Activated B cell treated with CpG ODN at 0.5 μM for 24 hours (primary cell): ENCODE measurements around the gene HOXB3. TPM values are rescaled to one million over a fixed set of nuclear protein-coding genes. Genes with fewer than 3 reads are reported as not detected.

Experiments
- ATAC-seq: fragments of 200-7000 bp; cut with Tn5 transposase; one replicate; pipeline ENCODE4 v1.10.0; 2021; ENCODE audit warnings: low read depth, mild to moderate bottlenecking, moderate library complexity
- CTCF ChIA-PET: fragments of 350-600 bp; sonication (Branson Sonifier 250); formaldehyde crosslinking; loops from one replicate; lab custom pipeline; 2021; ENCODE audit warnings: antibody characterized with exemption; lab: Charles Lee
- POLR2A ChIA-PET: fragments of 350-600 bp; sonication (Branson Sonifier 250); formaldehyde crosslinking; loops from one replicate; lab custom pipeline; 2021; ENCODE audit warnings: antibody characterized with exemption; lab: Charles Lee
- DNase-seq: peaks from one replicate; pipeline ENCODE4 v3.0.0; 2022
- H3K27ac Mint-ChIP-seq: one replicate; pipeline ENCODE4 v1.8.0; 2020; ENCODE audit warnings: mixed read lengths
- H3K27me3 Mint-ChIP-seq: one replicate; pipeline ENCODE4 v1.8.0; 2021; ENCODE audit warnings: mixed read lengths
- H3K36me3 Mint-ChIP-seq: one replicate; pipeline ENCODE4 v1.8.0; 2021; ENCODE audit warnings: low read depth, mixed read lengths
- H3K4me1 Mint-ChIP-seq: one replicate; pipeline ENCODE4 v1.8.0; 2021; ENCODE audit warnings: mixed read lengths
- H3K4me3 Mint-ChIP-seq: one replicate; pipeline ENCODE4 v1.8.0; 2020; ENCODE audit warnings: mild to moderate bottlenecking, mixed read lengths
- H3K9me3 Mint-ChIP-seq: one replicate; pipeline ENCODE4 v1.8.0; 2020; ENCODE audit warnings: mixed read lengths
- CTCF ChIP-seq: fragments of 200-600 bp; IDR thresholded peaks from one replicate; pipeline ENCODE4 v1.8.0; 2022; ENCODE audit warnings: antibody characterized with exemption, mild to moderate bottlenecking
- intact Hi-C: fragments of 100-400 bp; cut with micrococcal nuclease; formaldehyde crosslinking; loops from one replicate; pipeline ENCODE4 v1.15.1; 2024
- total RNA-seq: library from RNA; stranded (reverse); gene quantifications from 2 replicates; pipeline ENCODE4 v1.2.3, GENCODE V29; 2022

Gene HOXB3
- total RNA-seq, 1 donor from 2014 or later, result 2.6 TPM

- no peak for DNase-seq
- POLR2A ChIA-PET, result interaction anchor here (0.5 kb wide), 1 partner anchor 34 kb away, joined by 3 read pairs; no protein-coding TSS in a partner anchor
- Mint-ChIP-seq H3K36me3 (no peaks in the 10 kb centered on the region), H3K27me3 (peaks cover 28% of the 10 kb centered on the region), H3K27ac (no peak overlapping the region), H3K4me1 (no peaks in the 10 kb centered on the region), H3K9me3 (no peaks in the 10 kb centered on the region), H3K4me3 (no peak overlapping the region)
- TF ChIP-seq CTCF, result no peak
- CTCF ChIA-PET, result interaction anchor here (0.5 to 1.7 kb wide), 3 partner anchors 92 to 909 kb away, joined by 3 to 5 read pairs (median 3); no protein-coding TSS in a partner anchor
- intact Hi-C loops, result no loop called here
- no peak for ATAC-seq
These were observed 89.3 kb downstream of the HOXB3 start for GRCh38 chr17:48500435-48501426.

DNA sequence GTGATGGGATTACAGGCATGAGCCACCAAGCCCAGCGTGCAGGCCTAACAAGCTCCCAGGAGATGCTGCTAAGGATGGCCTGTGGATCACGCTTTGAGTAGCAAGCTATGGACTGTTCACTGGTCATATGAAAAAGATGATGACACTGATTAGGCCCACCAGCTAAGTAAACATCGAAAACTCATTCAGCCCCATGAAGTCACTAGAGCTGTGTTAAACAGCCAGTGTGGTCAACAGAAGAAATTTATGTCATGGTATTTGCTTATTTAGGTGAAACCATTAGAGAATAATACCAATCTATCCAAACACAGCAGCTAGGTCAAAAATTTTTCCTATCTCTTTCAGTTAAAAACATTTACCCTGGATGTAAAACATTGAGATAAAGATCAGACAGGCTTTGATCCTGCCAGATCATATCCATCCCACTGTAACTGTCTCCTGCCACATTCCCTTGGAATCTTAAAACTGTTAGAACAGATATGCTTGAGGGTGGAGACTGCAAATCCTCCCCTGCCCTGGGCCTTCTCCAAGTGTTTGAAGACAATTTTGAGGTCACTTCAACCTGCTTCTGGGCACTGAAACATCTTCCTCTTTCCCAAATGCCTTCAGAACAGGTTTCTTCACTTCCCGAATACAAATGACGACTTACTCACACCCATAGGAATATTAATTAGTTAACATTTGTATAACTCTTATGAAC lies 90.2 kb downstream of the HOXB3 start:
- DNase-seq (no peak), ATAC-seq (no peak)
- ChIA-PET CTCF (interaction anchor here (1.2 to 1.7 kb wide), 2 partner anchors 93 to 148 kb away, joined by 3 to 5 read pairs; no protein-coding TSS in a partner anchor), POLR2A (no interaction called here)
- H3K27ac Mint-ChIP-seq, result no peak overlapping the region
- no peaks in the 10 kb centered on the region for H3K36me3 Mint-ChIP-seq
- H3K4me1 Mint-ChIP-seq, result no peaks in the 10 kb centered on the region
- peaks cover 28% of the 10 kb centered on the region for H3K27me3 Mint-ChIP-seq
- intact Hi-C loops, result no loop called here
- H3K9me3 Mint-ChIP-seq, result no peaks in the 10 kb centered on the region
- no peak overlapping the region for H3K4me3 Mint-ChIP-seq
- no peak for TF ChIP-seq CTCF

GRCh38 chr17:48499248-48499647 lies 90.8 kb downstream of the HOXB3 start:
- no peak for ATAC-seq
- Mint-ChIP-seq H3K36me3 (no peaks in the 10 kb centered on the region), H3K27me3 (peaks cover 25% of the 10 kb centered on the region), H3K4me1 (no peaks in the 10 kb centered on the region), H3K27ac (no peak overlapping the region), H3K4me3 (no peak overlapping the region), H3K9me3 (no peaks in the 10 kb centered on the region)
- no peak for TF ChIP-seq CTCF
- intact Hi-C loops, result no loop called here
- DNase-seq, result no peak
- ChIA-PET POLR2A (no interaction called here), CTCF (interaction anchor here (1.7 kb wide), 1 partner anchor 147 kb away, joined by 5 read pairs; no protein-coding TSS in a partner anchor)

Other genes starting within 250 kb of the HOXB3 start
- gene SKAP1, start 160.0 kb downstream of the HOXB3 start, total RNA-seq, result 24.3 and 25.3 TPM in 2 replicates
- gene HOXB1, start 59.2 kb downstream of the HOXB3 start, total RNA-seq, result not detected in 2 replicates
- 2.2 and 2.9 TPM in 2 replicates for gene HOXB2, start 45.1 kb downstream of the HOXB3 start, total RNA-seq
- 0.88 and 1.4 TPM in 2 replicates for gene HOXB4, start 11.9 kb downstream of the HOXB3 start, total RNA-seq
- not detected in 2 replicates for gene HOXB5, start 3.5 kb upstream of the HOXB3 start, total RNA-seq
- gene HOXB6, start 14.7 kb upstream of the HOXB3 start, total RNA-seq, result not detected in 2 replicates
- 0.60 and 0.93 TPM in 2 replicates for gene HOXB7, start 20.8 kb upstream of the HOXB3 start, total RNA-seq
- gene HOXB8, start 25.1 kb upstream of the HOXB3 start, total RNA-seq, result not detected in 2 replicates
- 0.13 TPM in 1 of 2 replicates, not detected in the other for gene HOXB9, start 36.1 kb upstream of the HOXB3 start, total RNA-seq
- gene PRAC1, start 132.3 kb upstream of the HOXB3 start, total RNA-seq, result not detected in 2 replicates
- not detected in 2 replicates for gene PRAC2, start 132.9 kb upstream of the HOXB3 start, total RNA-seq
- gene HOXB13, start 138.5 kb upstream of the HOXB3 start, total RNA-seq, result not detected in 2 replicates
- gene TTLL6, start 227.0 kb upstream of the HOXB3 start, total RNA-seq, result not detected in 2 replicates
- 115 TPM in 2 replicates for gene CALCOCO2, start 240.8 kb upstream of the HOXB3 start, total RNA-seq